B cell (primary cell): Measurements from ENCODE around the gene NPFFR1. TPM values are rescaled to one million over a fixed set of nuclear protein-coding genes. Genes with fewer than 3 reads are reported as not detected.
"Not testable (repeated sequence)": the region's sequence is repeated elsewhere in the genome, so short reads cannot be mapped to it uniquely, and the experiment has no call there.

Experiments used
- ATAC-seq: fragments of 200-7000 bp; cut with Tn5 transposase; one replicate; pipeline ENCODE4 v1.10.0; 2021; ENCODE audit warnings: low read depth, mild to moderate bottlenecking, moderate number of reproducible peaks, moderate library complexity
- CTCF ChIA-PET: fragments of 350-600 bp; sonication (Branson Sonifier 250); formaldehyde crosslinking; loops from one replicate; lab custom pipeline; 2021; ENCODE audit warnings: antibody characterized with exemption, inconsistent platforms; lab: Charles Lee
- POLR2A ChIA-PET: fragments of 350-600 bp; sonication (Branson Sonifier 250); formaldehyde crosslinking; loops from one replicate; lab custom pipeline; 2021; ENCODE audit warnings: antibody characterized with exemption; lab: Charles Lee
- DNase-seq: peaks from one replicate; pipeline ENCODE4 v3.0.0; 2013
- H2AFZ ChIP-seq: 2 replicates; pipeline ENCODE4 v1.6.1; 2012; ENCODE audit warnings: mild to moderate bottlenecking, low read depth, low read length; ENCODE audit not compliant: insufficient read depth, poor library complexity, severe bottlenecking
- H3K27ac ChIP-seq, 2 donors: 1 replicate in 1 of 2; 2 replicates in 1 of 2; pipeline ENCODE4 v1.5.1; 2012 to 2013; ENCODE audit warnings: low read length in 2 of 2, mild to moderate bottlenecking in 2 of 2, moderate library complexity in 1 of 2
- H3K27me3 ChIP-seq, 4 experiments: fragments of 200-600 bp in 1 of 4; sonication (generic) in 1 of 4; replicated peaks in 1 of 4; 1 replicate in 2 of 4; 2 replicates in 2 of 4; pipeline versions ENCODE4 v1.6.1 to v1.7.0; 2013 to 2016; ENCODE audit warnings: low read length in 3 of 4, mild to moderate bottlenecking in 2 of 4, mixed read lengths in 1 of 4, moderate library complexity in 1 of 4; ENCODE audit not compliant: insufficient read depth in 4 of 4, control insufficient read depth in 3 of 4; ENCODE audit errors: control extremely low read depth in 1 of 4
- H3K36me3 ChIP-seq, 2 experiments: replicated peaks in 1 of 2; 1 replicate in 1 of 2; 2 replicates in 1 of 2; pipeline versions ENCODE4 v1.6.1 to v1.7.1; 2013; ENCODE audit warnings: low read length in 1 of 2; ENCODE audit not compliant: insufficient read depth in 2 of 2, control insufficient read depth in 1 of 2; ENCODE audit errors: control extremely low read depth in 1 of 2, extremely low read depth in 1 of 2
- H3K4me1 ChIP-seq, 2 donors: fragments of 200-600 bp in 1 of 2; sonication (generic) in 1 of 2; 1 replicate in 1 of 2; 2 replicates in 1 of 2; pipeline versions ENCODE4 v1.5.1 to v1.6.1; 2013 to 2017; ENCODE audit warnings: low read length in 2 of 2; ENCODE audit not compliant: control insufficient read depth in 2 of 2, insufficient read depth in 2 of 2
- H3K4me2 ChIP-seq: replicated peaks from 2 replicates; pipeline ENCODE3; 2012; ENCODE audit warnings: mild to moderate bottlenecking, low read depth, low read length; ENCODE audit not compliant: poor library complexity, severe bottlenecking
- H3K4me3 ChIP-seq, 5 experiments: fragments of 200-600 bp in 1 of 5; sonication (generic) in 1 of 5; 1 replicate in 3 of 5; 2 replicates in 2 of 5; pipeline versions ENCODE4 v1.5.1 to v1.7.0; 2011 to 2016; ENCODE audit warnings: low read length in 4 of 5, mild to moderate bottlenecking in 4 of 5, low read depth in 2 of 5, control low read depth in 1 of 5, moderate library complexity in 1 of 5; ENCODE audit not compliant: insufficient read depth in 1 of 5; ENCODE audit errors: control extremely low read depth in 1 of 5, extremely low read depth in 1 of 5
- H3K79me2 ChIP-seq: fragments of 200-600 bp; sonication (generic); one replicate; pipeline ENCODE4 v1.6.0; 2016; ENCODE audit warnings: low read length; ENCODE audit not compliant: control insufficient read depth, insufficient read depth
- H3K9ac ChIP-seq: fragments of 200-600 bp; sonication (generic); 2 replicates; pipeline ENCODE4 v1.6.1; 2017; ENCODE audit warnings: mild to moderate bottlenecking, low read length, moderate library complexity
- H3K9me3 ChIP-seq, 3 donors: one replicate each; pipeline versions ENCODE4 v1.6.1 to v1.7.1; 2013; ENCODE audit warnings: low read length in 2 of 3; ENCODE audit not compliant: control insufficient read depth in 2 of 3, insufficient read depth in 1 of 3; ENCODE audit errors: control extremely low read depth in 1 of 3
- H4K20me1 ChIP-seq: 2 replicates; pipeline ENCODE4 v1.6.0; 2012; ENCODE audit warnings: mild to moderate bottlenecking, low read length; ENCODE audit not compliant: insufficient read depth, control insufficient read depth, poor library complexity, severe bottlenecking
- H3K27ac Mint-ChIP-seq: one replicate; pipeline ENCODE4 v1.8.0; 2021; ENCODE audit warnings: mixed read lengths
- H3K27me3 Mint-ChIP-seq: one replicate; pipeline ENCODE4 v1.8.0; 2021; ENCODE audit warnings: mixed read lengths
- H3K4me1 Mint-ChIP-seq: one replicate; pipeline ENCODE4 v1.8.0; 2021; ENCODE audit warnings: mixed read lengths
- H3K4me3 Mint-ChIP-seq: one replicate; pipeline ENCODE4 v1.8.0; 2021; ENCODE audit warnings: mixed read lengths
- H3K9me3 Mint-ChIP-seq: one replicate; pipeline ENCODE4 v1.8.0; 2022; ENCODE audit warnings: mixed read lengths; ENCODE audit not compliant: insufficient read depth
- CTCF ChIP-seq: fragments of 200-600 bp; IDR thresholded peaks from one replicate; pipeline ENCODE4 v1.8.0; 2022; ENCODE audit warnings: antibody characterized with exemption, mild to moderate bottlenecking
- EZH2 ChIP-seq: IDR thresholded peaks from 2 replicates; pipeline ENCODE4 v1.6.1; 2012; ENCODE audit warnings: borderline replicate concordance, low read depth, mild to moderate bottlenecking, moderate library complexity, low read length; ENCODE audit not compliant: insufficient read depth, poor library complexity, severe bottlenecking
- WGBS: methylation state at CpG from one replicate; pipeline ENCODE4 v1.1.5; 2013; ENCODE audit warnings: missing lambda C conversion rate; ENCODE audit not compliant: insufficient coverage; 5-methylcytosine and 5-hydroxymethylcytosine counted together
- intact Hi-C: fragments of 100-400 bp; cut with micrococcal nuclease; formaldehyde crosslinking; loops from one replicate; pipeline ENCODE4 v1.10.0; 2022
- polyA plus RNA-seq: library from polyadenylated mRNA; depleted of rRNA; stranded (reverse); fragments of >200 nt; gene quantifications from 2 replicates; pipeline ENCODE4 v1.2.3, GENCODE V29; 2012
- total RNA-seq, 2 donors: library from RNA; stranded (reverse); fragments of 120-200 nt in 1 of 2; gene quantifications; 1 replicate in 1 of 2; 2 replicates in 1 of 2; pipeline versions ENCODE4 v1.2.3 to v1.2.4, GENCODE V29; 2013 to 2022

NPFFR1 gene
- total and polyA plus RNA-seq, 2 donors (not counting 1 experiment from before 2014, with no cell fraction given) = not detected

DNA sequence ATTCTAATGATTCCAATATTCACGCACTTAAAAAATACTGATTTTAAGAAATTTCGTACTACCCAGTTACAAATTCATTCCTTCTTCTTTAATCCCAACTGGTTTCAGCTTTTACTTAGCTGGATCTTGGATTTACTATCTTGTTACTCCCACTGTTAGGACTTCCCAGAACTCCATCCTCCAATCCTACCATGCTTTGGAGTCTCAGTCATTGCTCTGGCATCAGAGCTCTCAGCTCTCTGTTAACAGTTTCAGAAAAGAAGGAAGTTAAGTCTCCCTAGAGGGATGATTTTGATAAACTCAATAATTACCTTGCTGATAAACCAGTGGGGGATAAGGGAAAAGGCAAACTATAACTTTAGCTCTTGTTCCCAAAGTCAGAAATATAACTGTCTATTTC is 60.1 kb downstream of the NPFFR1 start:
- ATAC-seq (no peak), DNase-seq (no peak)
- H3K4me1 Mint-ChIP-seq = peaks cover 12% of the 10 kb centered on the region
- no peaks in the 10 kb centered on the region for H3K27me3 Mint-ChIP-seq
- Histone ChIP-seq H4K20me1 (no peaks in the 10 kb centered on the region), H3K27ac (no peak overlapping the region), H2AFZ (no peak overlapping the region), H3K4me1 (peaks cover 5% of the 10 kb centered on the region in 2 donors), H3K4me2 (no peak overlapping the region), H3K4me3 (no peak overlapping the region), H3K9me3 (no peaks in the 10 kb centered on the region), H3K36me3 (peaks cover 3 to 4% of the 10 kb centered on the region in 2 experiments), H3K9ac (no peak overlapping the region), H3K79me2 (peaks cover 6% of the 10 kb centered on the region), H3K27me3 (no peaks in the 10 kb centered on the region)
- H3K27ac Mint-ChIP-seq = no peak overlapping the region
- no peak overlapping the region for H3K4me3 Mint-ChIP-seq
- H3K9me3 Mint-ChIP-seq = no peaks in the 10 kb centered on the region
- ChIA-PET POLR2A (interaction anchor here (0.7 to 1.0 kb wide), 2 partner anchors 141 to 152 kb away, joined by 6 to 13 read pairs; no protein-coding TSS in a partner anchor), CTCF (interaction anchor here (0.6 to 19.0 kb wide), 11 partner anchors 9 to 1061 kb away, joined by 3 to 778 read pairs (median 3); partner anchors contain the start of genes PPA1 and TYSND1)
- 100% methylated on average over 1 of the region's 2 CpGs for WGBS
- TF ChIP-seq CTCF (no peak), EZH2 (no peak)
- intact Hi-C loops = loop anchor here (5.0 kb wide), 1 partner anchor 44 kb away; no protein-coding TSS in a partner anchor

- H3K79me2 ChIP-seq, DNase-seq, H4K20me1 ChIP-seq, H3K4me3 Mint-ChIP-seq, H3K27me3 Mint-ChIP-seq, H3K9me3 ChIP-seq, H3K4me3 ChIP-seq, H3K27ac Mint-ChIP-seq, H3K4me2 ChIP-seq, ATAC-seq, H2AFZ ChIP-seq, H3K27ac ChIP-seq, H3K27me3 ChIP-seq, H3K4me1 ChIP-seq, H3K9ac ChIP-seq, H3K9me3 Mint-ChIP-seq, H3K36me3 ChIP-seq: not testable (repeated sequence)
- CTCF ChIA-PET = interaction anchor here (0.6 to 19.0 kb wide), 14 partner anchors 10 to 179 kb away, joined by 3 to 778 read pairs (median 6); partner anchors contain the start of genes PPA1 and TYSND1
- H3K4me1 Mint-ChIP-seq = peaks cover 12% of the 10 kb centered on the region
- POLR2A ChIA-PET = interaction anchor here (0.6 to 0.7 kb wide), 2 partner anchors 164 to 535 kb away, joined by 5 read pairs; no protein-coding TSS in a partner anchor
- 94% methylated on average over 3 of the region's 9 CpGs for WGBS
- intact Hi-C loops = loop anchor here (5.0 kb wide), 1 partner anchor 44 kb away; no protein-coding TSS in a partner anchor
Measured at GRCh38 chr10:70222811-70223447, 60.9 kb downstream of the NPFFR1 start.
